Stimulated activated CD4-positive, alpha-beta T cell treated with anti-CD3 and anti-CD28 coated beads, TNF-alpha, amount 100 ng/mL, for 4 hours (primary cell): ENCODE data around the gene NCAM2.

ENCODE experiments used
- DNase-seq, 3 experiments: peaks; one replicate each; pipeline ENCODE4 v3.0.0-alpha.2; 2020; ENCODE audit warnings: low read depth in 3 of 3

Gene NCAM2

GRCh38 chr21:21213297-21213696, 215.1 kb downstream of the NCAM2 start:
- DNase-seq, result no peak

- no peak for DNase-seq
Measured at GRCh38 chr21:21216047-21216446, 217.8 kb downstream of the NCAM2 start.

GRCh38 chr21:21226472-21226871, 228.3 kb downstream of the NCAM2 start:
- DNase-seq, result no peak

- no peak for DNase-seq
Measured at GRCh38 chr21:21230672-21231071, 232.5 kb downstream of the NCAM2 start.

- no peak for DNase-seq
Measured at GRCh38 chr21:21231913-21232312, 233.7 kb downstream of the NCAM2 start.

- DNase-seq, result no peak
Measured at GRCh38 chr21:21232320-21232719, 234.1 kb downstream of the NCAM2 start.

GRCh38 chr21:21233051-21233450, 234.8 kb downstream of the NCAM2 start:
- no peak for DNase-seq

GRCh38 chr21:21236996-21237395, 238.8 kb downstream of the NCAM2 start:
- no peak for DNase-seq

- DNase-seq, result no peak
Measured at GRCh38 chr21:21238629-21239400, 240.6 kb downstream of the NCAM2 start.

- DNase-seq, result no peak
Measured at GRCh38 chr21:21241391-21241790, 243.2 kb downstream of the NCAM2 start.

- no peak for DNase-seq
Measured at GRCh38 chr21:21246007-21246406, 247.8 kb downstream of the NCAM2 start.

GRCh38 chr21:21247424-21247823, 249.2 kb downstream of the NCAM2 start:
- no peak for DNase-seq

GRCh38 chr21:21262048-21262447, 263.8 kb downstream of the NCAM2 start:
- DNase-seq, result no peak

GRCh38 chr21:21268061-21268471, 269.9 kb downstream of the NCAM2 start:
- DNase-seq, result no peak

GRCh38 chr21:21268885-21269284, 270.7 kb downstream of the NCAM2 start:
- no peak for DNase-seq

- no peak for DNase-seq
Measured at GRCh38 chr21:21279193-21279901, 281.1 kb downstream of the NCAM2 start.

- DNase-seq, result no peak
Measured at GRCh38 chr21:21283810-21284209, 285.6 kb downstream of the NCAM2 start.

GRCh38 chr21:21286170-21286798, 288.1 kb downstream of the NCAM2 start:
- DNase-seq, result no peak

- no peak for DNase-seq
Measured at GRCh38 chr21:21290751-21291150, 292.5 kb downstream of the NCAM2 start.

- no peak for DNase-seq
Measured at GRCh38 chr21:21291883-21292569, 293.8 kb downstream of the NCAM2 start.

GRCh38 chr21:21295303-21295702, 297.1 kb downstream of the NCAM2 start:
- DNase-seq, result no peak

GRCh38 chr21:21297211-21297610, 299.0 kb downstream of the NCAM2 start:
- DNase-seq, result no peak
